Liver (tissue), 9 donors: ENCODE results near the gene ACBD7. TPM values are rescaled to one million over a fixed set of nuclear protein-coding genes. Genes with fewer than 3 reads are reported as not detected.

ENCODE experiments used
- DNase-seq: peaks from one replicate; pipeline ENCODE4 v3.0.0-alpha.2; 2017; ENCODE audit warnings: low spot score
- H3K27ac ChIP-seq, 2 donors: one replicate each; pipeline ENCODE4 v1.7.0; 2013; ENCODE audit warnings: inconsistent platforms in 2 of 2, low read length in 2 of 2, control low read depth in 1 of 2, low read depth in 1 of 2, mild to moderate bottlenecking in 1 of 2
- H3K27me3 ChIP-seq, 4 donors: one replicate each; pipeline versions ENCODE4 v1.6.1 to v1.7.0; 2013; ENCODE audit warnings: low read length in 3 of 4, inconsistent platforms in 1 of 4, mild to moderate bottlenecking in 1 of 4, moderate library complexity in 1 of 4; ENCODE audit not compliant: control insufficient read depth in 4 of 4, insufficient read depth in 4 of 4
- H3K36me3 ChIP-seq, 4 donors: one replicate each; pipeline versions ENCODE4 v1.6.1 to v1.7.0; 2013; ENCODE audit warnings: low read length in 3 of 4, mild to moderate bottlenecking in 3 of 4, low read depth in 1 of 4, moderate library complexity in 1 of 4; ENCODE audit not compliant: control insufficient read depth in 4 of 4, insufficient read depth in 3 of 4
- H3K4me1 ChIP-seq, 4 donors: one replicate each; pipeline versions ENCODE4 v1.6.1 to v1.7.0; 2013; ENCODE audit warnings: low read length in 3 of 4, mild to moderate bottlenecking in 3 of 4, moderate library complexity in 1 of 4; ENCODE audit not compliant: control insufficient read depth in 4 of 4, insufficient read depth in 4 of 4
- H3K4me3 ChIP-seq, 3 donors: one replicate each; pipeline versions ENCODE4 v1.6.1 to v1.7.0; 2013; ENCODE audit warnings: low read length in 3 of 3, control low read depth in 1 of 3, low read depth in 1 of 3, mild to moderate bottlenecking in 1 of 3
- H3K9ac ChIP-seq, 2 donors: one replicate each; pipeline ENCODE4 v1.7.0; 2013; ENCODE audit warnings: low read length in 2 of 2, mild to moderate bottlenecking in 2 of 2, moderate library complexity in 2 of 2, control low read depth in 1 of 2, low read depth in 1 of 2
- H3K9me3 ChIP-seq, 4 donors: one replicate each; pipeline versions ENCODE4 v1.6.1 to v1.7.0; 2013; ENCODE audit warnings: low read length in 3 of 4; ENCODE audit not compliant: control insufficient read depth in 4 of 4
- FOXA1 ChIP-seq: IDR thresholded peaks from 2 replicates; pipeline ENCODE4 v1.6.1; 2016; ENCODE audit warnings: antibody characterized with exemption
- FOXA2 ChIP-seq: IDR thresholded peaks from 2 replicates; pipeline ENCODE4 v1.6.1; 2016; ENCODE audit warnings: antibody characterized with exemption
- GABPA ChIP-seq, 2 donors: IDR thresholded peaks in 1 of 2; conservative IDR thresholded peaks in 1 of 2; 2 replicates each; pipeline ENCODE4 v1.6.1; 2016; ENCODE audit warnings: antibody characterized with exemption in 2 of 2, mild to moderate bottlenecking in 1 of 2, moderate library complexity in 1 of 2
- HNF4G ChIP-seq: IDR thresholded peaks from 2 replicates; pipeline ENCODE4 v1.6.1; 2016; ENCODE audit warnings: antibody characterized with exemption
- RAD21 ChIP-seq, 2 donors: IDR thresholded peaks; 2 replicates each; pipeline ENCODE4 v1.6.1; 2016; ENCODE audit warnings: antibody characterized with exemption in 2 of 2, mild to moderate bottlenecking in 2 of 2
- TAF1 ChIP-seq: conservative IDR thresholded peaks from 2 replicates; pipeline ENCODE4 v1.6.1; 2016; ENCODE audit warnings: antibody characterized with exemption, mild to moderate bottlenecking
- WGBS: extraction: QIAGEN DNeasy Blood & Tissue Kit; methylation state at CpG from one replicate; pipeline ENCODE4 v1.1.7; 2013; 5-methylcytosine and 5-hydroxymethylcytosine counted together
- polyA plus RNA-seq, 2 donors: library from polyadenylated mRNA; stranded (reverse) in 1 of 2; unstranded in 1 of 2; fragments of 200-250 nt in 1 of 2; fragments of >200 nt in 1 of 2; fragmentation: Nextera tagmentation in 1 of 2; extraction: Ambion mirVana in 1 of 2; gene quantifications; one replicate each; pipeline versions ENCODE4 v1.2.1 to v1.2.3, GENCODE V29; 2013 to 2015
- total RNA-seq, 2 donors: library from RNA; depleted of rRNA; stranded (reverse); fragments of >200 nt; gene quantifications; one replicate each; pipeline ENCODE4 v1.2.3, GENCODE V29; 2014
- TF ChIP-seq, protein P1 (sequence below): IDR thresholded peaks from 2 replicates; pipeline ENCODE4 v1.6.1; 2016; ENCODE audit warnings: antibody characterized with exemption
- TF ChIP-seq, protein P2 (sequence below): IDR thresholded peaks from 2 replicates; pipeline ENCODE4 v1.6.1; 2016; ENCODE audit warnings: antibody characterized with exemption, mild to moderate bottlenecking
- TF ChIP-seq, protein P3 (sequence below): IDR thresholded peaks from 2 replicates; pipeline ENCODE4 v1.6.1; 2016; ENCODE audit warnings: antibody characterized with exemption
- TF ChIP-seq, protein P4 (sequence below): IDR thresholded peaks from 2 replicates; pipeline ENCODE4 v1.6.1; 2016; ENCODE audit warnings: antibody characterized with exemption
- donor health status: healthy.
- donor health status: healthy.
- donor health status: healthy.
- donor health status: healthy.
- donor health status: healthy.

The ACBD7 gene
- total and polyA plus RNA-seq, 4 donors, result 0.13 to 0.37 TPM; not detected in 2

DNA sequence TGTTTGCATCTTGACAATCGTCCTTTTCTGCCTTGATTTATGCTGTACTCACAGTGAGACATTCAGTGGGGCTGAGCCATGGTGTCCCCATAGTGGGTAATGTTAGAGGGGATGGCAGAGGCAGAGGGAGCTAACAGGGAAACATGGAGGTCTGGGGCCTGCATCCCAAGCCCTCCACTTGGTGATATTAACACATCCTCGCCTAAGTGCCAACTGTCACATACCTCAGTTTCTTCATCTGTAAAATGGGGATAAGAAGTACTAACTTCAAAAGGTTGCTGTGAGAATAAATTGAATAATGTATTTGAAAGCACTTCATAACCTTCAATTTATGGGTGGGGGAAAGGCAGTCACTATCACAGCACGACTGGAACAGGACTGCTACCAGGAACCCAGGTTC lies 36.3 kb upstream of the ACBD7 start:
- no peaks in the 10 kb centered on the region for H3K9me3 ChIP-seq
- H3K27ac ChIP-seq, result no peak overlapping the region
- no peak for TF ChIP-seq FOXA1
- TF ChIP-seq, protein P1, sequence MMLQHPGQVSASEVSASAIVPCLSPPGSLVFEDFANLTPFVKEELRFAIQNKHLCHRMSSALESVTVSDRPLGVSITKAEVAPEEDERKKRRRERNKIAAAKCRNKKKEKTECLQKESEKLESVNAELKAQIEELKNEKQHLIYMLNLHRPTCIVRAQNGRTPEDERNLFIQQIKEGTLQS, result no peak
- no peak for TF ChIP-seq HNF4G
- TF ChIP-seq, protein P2, sequence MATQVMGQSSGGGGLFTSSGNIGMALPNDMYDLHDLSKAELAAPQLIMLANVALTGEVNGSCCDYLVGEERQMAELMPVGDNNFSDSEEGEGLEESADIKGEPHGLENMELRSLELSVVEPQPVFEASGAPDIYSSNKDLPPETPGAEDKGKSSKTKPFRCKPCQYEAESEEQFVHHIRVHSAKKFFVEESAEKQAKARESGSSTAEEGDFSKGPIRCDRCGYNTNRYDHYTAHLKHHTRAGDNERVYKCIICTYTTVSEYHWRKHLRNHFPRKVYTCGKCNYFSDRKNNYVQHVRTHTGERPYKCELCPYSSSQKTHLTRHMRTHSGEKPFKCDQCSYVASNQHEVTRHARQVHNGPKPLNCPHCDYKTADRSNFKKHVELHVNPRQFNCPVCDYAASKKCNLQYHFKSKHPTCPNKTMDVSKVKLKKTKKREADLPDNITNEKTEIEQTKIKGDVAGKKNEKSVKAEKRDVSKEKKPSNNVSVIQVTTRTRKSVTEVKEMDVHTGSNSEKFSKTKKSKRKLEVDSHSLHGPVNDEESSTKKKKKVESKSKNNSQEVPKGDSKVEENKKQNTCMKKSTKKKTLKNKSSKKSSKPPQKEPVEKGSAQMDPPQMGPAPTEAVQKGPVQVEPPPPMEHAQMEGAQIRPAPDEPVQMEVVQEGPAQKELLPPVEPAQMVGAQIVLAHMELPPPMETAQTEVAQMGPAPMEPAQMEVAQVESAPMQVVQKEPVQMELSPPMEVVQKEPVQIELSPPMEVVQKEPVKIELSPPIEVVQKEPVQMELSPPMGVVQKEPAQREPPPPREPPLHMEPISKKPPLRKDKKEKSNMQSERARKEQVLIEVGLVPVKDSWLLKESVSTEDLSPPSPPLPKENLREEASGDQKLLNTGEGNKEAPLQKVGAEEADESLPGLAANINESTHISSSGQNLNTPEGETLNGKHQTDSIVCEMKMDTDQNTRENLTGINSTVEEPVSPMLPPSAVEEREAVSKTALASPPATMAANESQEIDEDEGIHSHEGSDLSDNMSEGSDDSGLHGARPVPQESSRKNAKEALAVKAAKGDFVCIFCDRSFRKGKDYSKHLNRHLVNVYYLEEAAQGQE, result no peak
- TF ChIP-seq TAF1, result no peak
- TF ChIP-seq, protein P3, sequence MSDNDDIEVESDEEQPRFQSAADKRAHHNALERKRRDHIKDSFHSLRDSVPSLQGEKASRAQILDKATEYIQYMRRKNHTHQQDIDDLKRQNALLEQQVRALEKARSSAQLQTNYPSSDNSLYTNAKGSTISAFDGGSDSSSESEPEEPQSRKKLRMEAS, result no peak
- TF ChIP-seq FOXA2, result no peak
- TF ChIP-seq, protein P4, sequence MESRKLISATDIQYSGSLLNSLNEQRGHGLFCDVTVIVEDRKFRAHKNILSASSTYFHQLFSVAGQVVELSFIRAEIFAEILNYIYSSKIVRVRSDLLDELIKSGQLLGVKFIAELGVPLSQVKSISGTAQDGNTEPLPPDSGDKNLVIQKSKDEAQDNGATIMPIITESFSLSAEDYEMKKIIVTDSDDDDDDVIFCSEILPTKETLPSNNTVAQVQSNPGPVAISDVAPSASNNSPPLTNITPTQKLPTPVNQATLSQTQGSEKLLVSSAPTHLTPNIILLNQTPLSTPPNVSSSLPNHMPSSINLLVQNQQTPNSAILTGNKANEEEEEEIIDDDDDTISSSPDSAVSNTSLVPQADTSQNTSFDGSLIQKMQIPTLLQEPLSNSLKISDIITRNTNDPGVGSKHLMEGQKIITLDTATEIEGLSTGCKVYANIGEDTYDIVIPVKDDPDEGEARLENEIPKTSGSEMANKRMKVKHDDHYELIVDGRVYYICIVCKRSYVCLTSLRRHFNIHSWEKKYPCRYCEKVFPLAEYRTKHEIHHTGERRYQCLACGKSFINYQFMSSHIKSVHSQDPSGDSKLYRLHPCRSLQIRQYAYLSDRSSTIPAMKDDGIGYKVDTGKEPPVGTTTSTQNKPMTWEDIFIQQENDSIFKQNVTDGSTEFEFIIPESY, result no peak
- peaks cover 5 to 16% (median 11%) of the 10 kb centered on the region in 4 donors for H3K36me3 ChIP-seq
- DNase-seq, result no peak
- no peak overlapping the region for H3K4me3 ChIP-seq
- WGBS, result 86% methylated on average over 3 of the region's 3 CpGs
- H3K4me1 ChIP-seq, result no peaks in the 10 kb centered on the region
- no peaks in the 10 kb centered on the region for H3K27me3 ChIP-seq
- no peak overlapping the region for H3K9ac ChIP-seq

DNA sequence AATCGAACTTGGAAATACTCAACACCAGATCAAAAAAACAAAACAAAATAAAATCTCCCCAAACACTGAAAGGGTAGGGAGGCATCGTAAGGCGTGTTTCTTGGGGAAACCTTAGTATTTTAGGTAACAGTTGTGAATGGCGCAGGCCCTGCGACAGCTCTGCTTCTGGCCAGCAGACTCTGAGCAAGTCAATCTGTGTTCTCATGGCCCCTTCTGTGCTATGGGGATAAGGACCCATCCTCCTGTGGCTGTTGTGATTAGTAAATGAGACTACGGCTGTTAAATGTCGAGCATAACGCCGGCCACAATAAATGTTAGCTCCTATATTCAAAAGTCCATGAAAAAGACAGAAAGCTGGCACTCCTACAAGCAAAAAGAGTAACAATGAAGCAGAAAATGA lies 35.6 kb upstream of the ACBD7 start:
- Histone ChIP-seq H3K4me1 (no peaks in the 10 kb centered on the region), H3K36me3 (peaks cover 5 to 17% (median 10%) of the 10 kb centered on the region in 4 donors), H3K9ac (no peak overlapping the region), H3K27me3 (no peaks in the 10 kb centered on the region), H3K27ac (no peak overlapping the region), H3K9me3 (no peaks in the 10 kb centered on the region), H3K4me3 (no peak overlapping the region)
- WGBS, result 98% methylated on average over 9 of the region's 9 CpGs
- no peak for DNase-seq
- TF ChIP-seq GABPA (IDR thresholded peaks at IDR 0.05 in 1 of 2, conservative IDR thresholded peaks at IDR 0.05 in 1 of 2) (no peak), HNF4G (no peak), FOXA1 (no peak), RAD21 (IDR thresholded peaks at IDR 0.05) (no peak)
- TF ChIP-seq, protein P4, result no peak
- TF ChIP-seq, protein P3, result no peak
